Natural killer cell (primary cell): Measurements from ENCODE around the gene TULP4. TPM values are rescaled to one million over a fixed set of nuclear protein-coding genes. Genes with fewer than 3 reads are reported as not detected.

Source experiments
- ATAC-seq, 3 donors: fragments of 150-1000 bp in 2 of 3; fragments of 200-7000 bp in 1 of 3; cut with Tn5 transposase; 1 replicate in 1 of 3; 2 replicates in 2 of 3; pipeline ENCODE4 v1.10.0; 2021; ENCODE audit warnings: mild to moderate bottlenecking in 2 of 3, moderate library complexity in 2 of 3
- DNase-seq, 2 donors: peaks; one replicate each; pipeline versions ENCODE4 v3.0.0 to v3.0.0-alpha.2; 2013 to 2021; ENCODE audit warnings: mixed read lengths in 1 of 2
- H3K27ac ChIP-seq: one replicate; pipeline ENCODE4 v1.5.1; 2013; ENCODE audit warnings: mild to moderate bottlenecking, low read length
- H3K27me3 ChIP-seq: one replicate; pipeline ENCODE4 v1.6.1; 2013; ENCODE audit warnings: low read length; ENCODE audit not compliant: control insufficient read depth, insufficient read depth
- H3K36me3 ChIP-seq: one replicate; pipeline ENCODE4 v1.6.1; 2013; ENCODE audit warnings: low read length; ENCODE audit not compliant: control insufficient read depth, insufficient read depth
- H3K4me1 ChIP-seq: one replicate; pipeline ENCODE4 v1.6.1; 2013; ENCODE audit warnings: low read length; ENCODE audit not compliant: control insufficient read depth, insufficient read depth
- H3K4me3 ChIP-seq: one replicate; pipeline ENCODE4 v1.5.1; 2013; ENCODE audit warnings: low read length
- H3K9me3 ChIP-seq: one replicate; pipeline ENCODE4 v1.6.1; 2013; ENCODE audit warnings: low read length; ENCODE audit not compliant: control insufficient read depth, insufficient read depth
- H3K27ac Mint-ChIP-seq, 2 donors: one replicate each; pipeline ENCODE4 v1.8.0; 2022; ENCODE audit warnings: mild to moderate bottlenecking in 2 of 2, mixed read lengths in 2 of 2, moderate library complexity in 1 of 2
- H3K27me3 Mint-ChIP-seq, 2 donors: one replicate each; pipeline ENCODE4 v1.8.0; 2022; ENCODE audit warnings: low read depth in 2 of 2, mixed read lengths in 2 of 2
- H3K36me3 Mint-ChIP-seq: one replicate; pipeline ENCODE4 v1.8.0; 2022; ENCODE audit warnings: mixed read lengths
- H3K4me1 Mint-ChIP-seq, 2 donors: one replicate each; pipeline ENCODE4 v1.8.0; 2022; ENCODE audit warnings: mixed read lengths in 2 of 2
- H3K4me3 Mint-ChIP-seq: one replicate; pipeline ENCODE4 v1.8.0; 2022; ENCODE audit warnings: mild to moderate bottlenecking, moderate library complexity, mixed read lengths
- H3K9me3 Mint-ChIP-seq, 2 donors: one replicate each; pipeline ENCODE4 v1.8.0; 2022; ENCODE audit warnings: mixed read lengths in 2 of 2
- WGBS: methylation state at CpG from one replicate; pipeline ENCODE4 v1.1.7; 2013; ENCODE audit warnings: missing lambda C conversion rate; ENCODE audit not compliant: insufficient coverage; 5-methylcytosine and 5-hydroxymethylcytosine counted together
- intact Hi-C: fragments of 100-400 bp; cut with micrococcal nuclease; formaldehyde crosslinking; loops from one replicate; pipeline ENCODE4 v1.14.2; 2022
- total RNA-seq, 4 donors: library from RNA; stranded (reverse); fragments of 120-200 nt in 1 of 4; gene quantifications; one replicate each; pipeline versions ENCODE4 v1.2.3 to v1.2.4, GENCODE V29; 2013 to 2022
- TF ChIP-seq, protein P1 (sequence below): fragments of 200-600 bp; IDR thresholded peaks from one replicate; pipeline ENCODE4 v1.8.0; 2022; ENCODE audit warnings: antibody characterized with exemption

TULP4 gene
- total RNA-seq, 3 donors from 2014 or later (not counting 1 experiment from before 2014, with no cell fraction given): 75.2 to 89.5 (median 88.3) TPM

DNA sequence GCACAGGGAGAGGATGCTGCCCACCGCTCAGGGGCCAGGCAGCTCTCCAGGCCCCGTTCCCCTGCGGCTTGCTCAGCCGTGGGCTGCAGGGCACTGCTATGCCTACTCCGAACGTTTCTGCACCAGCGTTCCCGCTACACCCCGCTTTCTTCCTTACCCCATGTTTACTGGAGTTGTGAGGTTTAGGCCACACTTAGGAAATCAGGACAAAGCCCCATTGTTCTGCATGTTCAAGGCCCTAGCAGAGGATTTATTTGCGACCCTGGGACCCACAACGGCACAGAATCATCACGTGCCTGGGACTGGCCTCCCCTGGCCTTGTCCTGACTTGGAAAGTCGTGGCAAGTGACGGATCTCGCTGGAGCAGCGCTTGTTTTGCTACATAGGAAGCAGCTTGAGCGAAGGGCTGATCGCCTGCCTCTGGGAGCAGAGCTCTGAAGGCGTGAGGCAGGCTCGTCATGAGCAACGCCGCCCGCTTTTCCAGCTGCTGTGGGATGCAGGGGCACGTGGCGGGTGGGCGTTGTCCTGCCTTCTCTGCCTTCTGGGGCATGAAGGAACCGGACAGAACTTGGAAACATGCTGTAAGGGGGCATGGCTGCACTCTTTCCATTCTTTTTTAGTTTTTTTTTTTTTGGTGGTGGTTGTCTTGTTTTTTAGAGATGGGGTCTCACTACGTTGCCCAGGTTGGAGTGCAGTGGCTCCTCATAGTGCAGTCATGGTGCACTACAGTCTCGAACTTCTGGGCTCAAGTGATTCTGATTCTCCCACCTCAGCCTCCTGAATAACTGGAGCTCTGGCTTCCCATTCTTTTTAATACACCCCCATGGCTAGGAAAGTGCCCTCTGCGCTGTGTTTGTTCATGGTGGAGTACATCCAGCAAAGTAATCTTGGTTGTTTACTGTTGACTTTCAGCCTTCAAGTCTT is 233.0 kb downstream of the TULP4 start:
- Mint-ChIP-seq H3K27me3 (peaks cover 13 to 26% of the 10 kb centered on the region in 2 donors), H3K36me3 (no peaks in the 10 kb centered on the region), H3K27ac (no peak overlapping the region), H3K4me1 (no peaks in the 10 kb centered on the region), H3K9me3 (no peaks in the 10 kb centered on the region), H3K4me3 (no peak overlapping the region)
- Histone ChIP-seq H3K4me1 (no peaks in the 10 kb centered on the region), H3K9me3 (no peaks in the 10 kb centered on the region), H3K4me3 (no peak overlapping the region), H3K27me3 (no peaks in the 10 kb centered on the region), H3K27ac (no peak overlapping the region), H3K36me3 (no peaks in the 10 kb centered on the region)
- ATAC-seq (no peak), DNase-seq (no peak)
- WGBS: 84% methylated on average over 30 of the region's 30 CpGs
- TF ChIP-seq, protein P1, sequence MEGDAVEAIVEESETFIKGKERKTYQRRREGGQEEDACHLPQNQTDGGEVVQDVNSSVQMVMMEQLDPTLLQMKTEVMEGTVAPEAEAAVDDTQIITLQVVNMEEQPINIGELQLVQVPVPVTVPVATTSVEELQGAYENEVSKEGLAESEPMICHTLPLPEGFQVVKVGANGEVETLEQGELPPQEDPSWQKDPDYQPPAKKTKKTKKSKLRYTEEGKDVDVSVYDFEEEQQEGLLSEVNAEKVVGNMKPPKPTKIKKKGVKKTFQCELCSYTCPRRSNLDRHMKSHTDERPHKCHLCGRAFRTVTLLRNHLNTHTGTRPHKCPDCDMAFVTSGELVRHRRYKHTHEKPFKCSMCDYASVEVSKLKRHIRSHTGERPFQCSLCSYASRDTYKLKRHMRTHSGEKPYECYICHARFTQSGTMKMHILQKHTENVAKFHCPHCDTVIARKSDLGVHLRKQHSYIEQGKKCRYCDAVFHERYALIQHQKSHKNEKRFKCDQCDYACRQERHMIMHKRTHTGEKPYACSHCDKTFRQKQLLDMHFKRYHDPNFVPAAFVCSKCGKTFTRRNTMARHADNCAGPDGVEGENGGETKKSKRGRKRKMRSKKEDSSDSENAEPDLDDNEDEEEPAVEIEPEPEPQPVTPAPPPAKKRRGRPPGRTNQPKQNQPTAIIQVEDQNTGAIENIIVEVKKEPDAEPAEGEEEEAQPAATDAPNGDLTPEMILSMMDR: no peak
- intact Hi-C loops: no loop called here

DNA sequence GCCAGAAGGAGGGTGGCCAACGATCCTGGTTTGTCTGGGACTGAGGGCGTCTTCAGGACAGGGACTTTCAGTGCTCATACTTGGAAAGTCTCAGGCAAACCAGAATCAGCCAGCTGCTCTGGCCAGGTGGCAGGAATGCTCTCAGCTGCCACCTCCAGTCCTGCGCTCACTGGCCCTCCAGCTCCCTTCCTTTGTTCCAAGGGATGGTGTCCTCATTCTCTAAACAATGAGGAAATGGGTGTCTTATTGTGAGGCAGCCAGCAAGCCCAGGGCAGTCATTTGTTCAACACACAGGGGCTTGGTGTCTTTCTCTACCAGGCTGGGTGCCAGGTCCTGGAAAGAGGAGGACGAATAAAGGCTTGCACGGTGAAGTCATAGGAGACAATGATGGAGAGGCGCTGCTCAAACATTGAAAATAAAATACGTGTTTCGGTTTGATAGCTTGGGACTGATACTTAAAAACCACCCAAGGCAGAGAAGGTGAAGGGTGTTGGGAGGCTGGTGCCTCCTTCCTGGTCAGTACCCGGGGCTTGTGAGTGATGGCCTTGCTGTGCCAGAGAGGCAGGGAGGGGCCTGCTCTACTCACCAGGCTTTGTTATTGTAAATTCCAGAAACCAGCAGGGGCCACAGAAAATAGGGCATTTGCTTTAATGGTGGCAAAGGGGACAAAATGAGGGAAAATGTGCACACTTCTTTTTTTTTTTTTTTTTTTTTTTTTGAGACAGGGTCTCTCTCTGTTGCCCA is 236.3 kb downstream of the TULP4 start:
- no peak for ATAC-seq
- Histone ChIP-seq H3K27me3 (no peaks in the 10 kb centered on the region), H3K27ac (no peak overlapping the region), H3K4me1 (no peaks in the 10 kb centered on the region), H3K4me3 (no peak overlapping the region), H3K9me3 (no peaks in the 10 kb centered on the region), H3K36me3 (no peaks in the 10 kb centered on the region)
- no peak for DNase-seq
- Mint-ChIP-seq H3K4me3 (no peak overlapping the region), H3K9me3 (no peaks in the 10 kb centered on the region), H3K27ac (no peak overlapping the region), H3K4me1 (no peaks in the 10 kb centered on the region), H3K36me3 (no peaks in the 10 kb centered on the region), H3K27me3 (peaks cover 14 to 18% of the 10 kb centered on the region in 2 donors)
- TF ChIP-seq, protein P1: no peak
- 94% methylated on average over 9 of the region's 9 CpGs for WGBS
- intact Hi-C loops: no loop called here

DNA sequence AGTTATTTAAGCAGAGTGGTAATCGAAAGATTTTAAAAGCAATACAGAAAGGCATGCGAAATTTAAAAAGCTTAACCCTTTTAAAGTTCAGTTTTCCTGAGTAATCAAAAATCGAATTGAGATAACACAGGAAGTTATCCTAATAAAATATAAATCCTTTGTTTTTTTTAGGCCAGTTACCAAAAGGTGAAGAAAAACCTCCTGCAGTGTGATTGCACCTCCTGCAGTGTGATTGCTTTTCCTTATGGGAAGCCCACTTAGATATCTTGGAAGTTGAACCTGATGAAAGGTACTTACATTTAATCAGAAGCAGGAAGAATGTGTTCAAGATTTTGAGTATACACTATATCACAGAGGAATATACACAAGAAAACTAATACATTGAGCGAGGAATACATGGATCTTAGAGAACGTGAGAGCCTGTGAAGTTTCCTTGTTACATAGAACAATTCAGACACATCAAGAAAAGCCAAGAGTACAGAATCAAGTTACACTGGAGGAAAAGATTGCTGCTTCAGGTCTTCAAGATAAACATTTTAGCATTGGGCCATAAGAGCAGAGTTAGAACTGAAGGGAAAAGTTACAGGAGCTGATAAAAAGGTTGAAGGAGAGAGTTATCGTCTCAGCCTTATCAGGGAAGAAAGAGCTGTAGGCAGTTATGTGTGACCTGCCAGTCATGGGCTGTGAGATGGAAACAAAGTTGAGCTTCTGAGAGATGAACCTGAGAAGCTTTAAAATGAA is 240.0 kb downstream of the TULP4 start:
- WGBS: 81% methylated on average over 5 of the region's 6 CpGs
- H3K9me3 ChIP-seq: no peaks in the 10 kb centered on the region
- H3K27ac Mint-ChIP-seq: no peak overlapping the region

More for the DNA sequence above, 240.0 kb downstream of the TULP4 start:
- Histone ChIP-seq H3K4me1 (no peaks in the 10 kb centered on the region), H3K27me3 (no peaks in the 10 kb centered on the region), H3K27ac (no peak overlapping the region), H3K4me3 (no peak overlapping the region), H3K36me3 (no peaks in the 10 kb centered on the region)
- no peak for DNase-seq
- intact Hi-C loops: no loop called here
- Mint-ChIP-seq H3K4me3 (no peak overlapping the region), H3K9me3 (no peaks in the 10 kb centered on the region), H3K4me1 (no peaks in the 10 kb centered on the region), H3K27me3 (peaks cover 7 to 18% of the 10 kb centered on the region in 2 donors), H3K36me3 (no peaks in the 10 kb centered on the region)
- TF ChIP-seq, protein P1: no peak
- ATAC-seq: no peak
